ENCODE results near the gene ELFN2.

Gene ELFN2

DNA sequence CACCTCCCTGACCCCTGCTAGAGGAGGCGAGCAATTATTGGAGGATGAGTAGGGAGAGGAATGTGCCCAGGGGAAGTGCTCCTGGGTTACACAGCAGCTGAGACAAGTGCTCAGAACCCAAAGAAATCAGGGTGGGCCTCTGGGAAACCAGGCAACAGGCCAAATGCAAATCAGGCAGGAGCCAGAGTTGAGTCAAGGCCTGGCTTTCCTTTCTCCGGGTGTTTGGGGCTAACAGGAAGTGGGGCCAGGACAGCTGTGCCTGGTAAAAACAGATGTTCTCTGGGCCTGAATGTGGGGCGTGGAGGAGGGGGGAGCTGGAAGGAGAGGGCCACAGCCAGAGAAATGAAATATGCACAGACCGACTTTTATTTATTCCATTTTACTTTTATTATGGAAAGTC lies 36.9 kb upstream of the ELFN2 start:
- Histone ChIP-seq H3K4me1 (ENCODE audit: insufficient read depth, low read length) (no peaks in the 10 kb centered on the region), H3K9ac (ENCODE audit: low read depth, low read length) (no peak overlapping the region), H3K27me3 (ENCODE audit: insufficient read depth, low read length) (no peaks in the 10 kb centered on the region), H3K9me3 (ENCODE audit: insufficient read depth, low read depth, low read length) (no peaks in the 10 kb centered on the region), H3K4me3 (ENCODE audit: low read length) (no peak overlapping the region), H3K36me3 (ENCODE audit: insufficient read depth, low read depth, low read length) (no peaks in the 10 kb centered on the region), H3K27ac (ENCODE audit: low read length) (no peak overlapping the region)

DNA sequence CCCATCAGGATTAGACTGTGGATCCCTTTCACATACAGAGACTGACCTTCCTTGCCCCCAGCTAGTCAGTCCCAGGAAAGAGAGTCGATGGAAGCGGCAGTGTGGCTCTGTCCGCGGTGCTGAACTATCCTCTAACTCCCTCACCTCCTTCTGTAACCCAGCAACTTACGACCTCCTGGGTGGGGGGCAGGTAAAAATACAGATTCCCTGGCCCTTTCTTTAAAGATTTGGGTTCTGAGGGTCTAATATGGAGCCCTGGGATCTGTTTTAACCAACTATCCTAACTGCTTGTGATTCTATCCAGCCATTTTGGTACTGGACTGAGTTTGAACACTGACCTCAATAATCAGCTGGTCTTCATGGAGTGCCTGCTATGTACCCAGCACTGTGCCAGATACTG lies 35.7 kb upstream of the ELFN2 start:
- Histone ChIP-seq H3K27ac (ENCODE audit: low read length) (no peak overlapping the region), H3K4me1 (ENCODE audit: insufficient read depth, low read length) (no peaks in the 10 kb centered on the region), H3K4me3 (ENCODE audit: low read length) (no peak overlapping the region), H3K9me3 (ENCODE audit: insufficient read depth, low read depth, low read length) (no peaks in the 10 kb centered on the region), H3K27me3 (ENCODE audit: insufficient read depth, low read length) (peaks cover 5% of the 10 kb centered on the region; the same call in 1 of the 2 replicates), H3K9ac (ENCODE audit: low read depth, low read length) (no peak overlapping the region), H3K36me3 (ENCODE audit: insufficient read depth, low read depth, low read length) (no peaks in the 10 kb centered on the region)

GRCh38 chr22:37462436-37462835 lies 35.2 kb upstream of the ELFN2 start:
- peaks cover 5% of the 10 kb centered on the region; the same call in 1 of the 2 replicates for H3K27me3 ChIP-seq (ENCODE audit: insufficient read depth, low read length)
- no peaks in the 10 kb centered on the region for H3K4me1 ChIP-seq (ENCODE audit: insufficient read depth, low read length)
- H3K9ac ChIP-seq (ENCODE audit: low read depth, low read length) = no peak overlapping the region
- H3K27ac ChIP-seq (ENCODE audit: low read length) = no peak overlapping the region
- H3K4me3 ChIP-seq (ENCODE audit: low read length) = no peak overlapping the region
- H3K36me3 ChIP-seq (ENCODE audit: insufficient read depth, low read depth, low read length) = no peaks in the 10 kb centered on the region
- no peaks in the 10 kb centered on the region for H3K9me3 ChIP-seq (ENCODE audit: insufficient read depth, low read depth, low read length)

DNA sequence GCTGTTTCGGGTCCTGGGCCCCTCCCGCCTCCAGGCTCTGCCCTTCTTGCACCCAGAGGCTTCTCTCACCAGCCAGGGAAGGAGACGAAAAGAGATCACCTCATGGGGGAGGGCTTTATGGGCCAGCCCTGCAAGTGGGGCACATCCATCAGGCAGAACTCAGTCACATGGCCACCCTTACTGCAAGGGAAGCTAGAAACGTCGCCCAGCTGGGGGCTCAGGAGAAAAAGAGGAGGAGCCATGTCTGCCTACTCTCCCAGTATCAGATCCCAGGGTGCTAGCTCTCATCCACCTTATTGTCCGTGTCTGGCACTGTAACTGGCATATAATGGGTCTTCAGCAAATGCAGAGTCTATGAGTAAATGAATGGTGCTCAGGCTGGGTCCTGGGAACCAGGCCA lies 34.7 kb upstream of the ELFN2 start:
- no peak overlapping the region for H3K27ac ChIP-seq (ENCODE audit: low read length)
- no peaks in the 10 kb centered on the region for H3K4me1 ChIP-seq (ENCODE audit: insufficient read depth, low read length)
- peaks cover 5% of the 10 kb centered on the region; the same call in 1 of the 2 replicates for H3K27me3 ChIP-seq (ENCODE audit: insufficient read depth, low read length)
- H3K9me3 ChIP-seq (ENCODE audit: insufficient read depth, low read depth, low read length) = no peaks in the 10 kb centered on the region
- no peaks in the 10 kb centered on the region for H3K36me3 ChIP-seq (ENCODE audit: insufficient read depth, low read depth, low read length)
- H3K4me3 ChIP-seq (ENCODE audit: low read length) = no peak overlapping the region
- no peak overlapping the region for H3K9ac ChIP-seq (ENCODE audit: low read depth, low read length)

GRCh38 chr22:37460684-37461083 lies 33.4 kb upstream of the ELFN2 start:
- H3K9ac ChIP-seq (ENCODE audit: low read depth, low read length) = no peak overlapping the region
- no peak overlapping the region for H3K4me3 ChIP-seq (ENCODE audit: low read length)
- no peaks in the 10 kb centered on the region for H3K36me3 ChIP-seq (ENCODE audit: insufficient read depth, low read depth, low read length)
- H3K27me3 ChIP-seq (ENCODE audit: insufficient read depth, low read length) = peaks cover 5% of the 10 kb centered on the region; the same call in 1 of the 2 replicates
- no peaks in the 10 kb centered on the region for H3K9me3 ChIP-seq (ENCODE audit: insufficient read depth, low read depth, low read length)
- H3K27ac ChIP-seq (ENCODE audit: low read length) = no peak overlapping the region
- H3K4me1 ChIP-seq (ENCODE audit: insufficient read depth, low read length) = peaks cover 2% of the 10 kb centered on the region; the same call in 1 of the 2 replicates

- H3K27me3 ChIP-seq (ENCODE audit: insufficient read depth, low read length) = peaks cover 5% of the 10 kb centered on the region; the same call in 1 of the 2 replicates
- H3K4me1 ChIP-seq (ENCODE audit: insufficient read depth, low read length) = peaks cover 2% of the 10 kb centered on the region
- H3K9me3 ChIP-seq (ENCODE audit: insufficient read depth, low read depth, low read length) = no peaks in the 10 kb centered on the region
- H3K4me3 ChIP-seq (ENCODE audit: low read length) = no peak overlapping the region
- no peaks in the 10 kb centered on the region for H3K36me3 ChIP-seq (ENCODE audit: insufficient read depth, low read depth, low read length)
- no peak overlapping the region for H3K9ac ChIP-seq (ENCODE audit: low read depth, low read length)
- no peak overlapping the region for H3K27ac ChIP-seq (ENCODE audit: low read length)
These were observed 31.9 kb upstream of the ELFN2 start for GRCh38 chr22:37459206-37459605.

DNA sequence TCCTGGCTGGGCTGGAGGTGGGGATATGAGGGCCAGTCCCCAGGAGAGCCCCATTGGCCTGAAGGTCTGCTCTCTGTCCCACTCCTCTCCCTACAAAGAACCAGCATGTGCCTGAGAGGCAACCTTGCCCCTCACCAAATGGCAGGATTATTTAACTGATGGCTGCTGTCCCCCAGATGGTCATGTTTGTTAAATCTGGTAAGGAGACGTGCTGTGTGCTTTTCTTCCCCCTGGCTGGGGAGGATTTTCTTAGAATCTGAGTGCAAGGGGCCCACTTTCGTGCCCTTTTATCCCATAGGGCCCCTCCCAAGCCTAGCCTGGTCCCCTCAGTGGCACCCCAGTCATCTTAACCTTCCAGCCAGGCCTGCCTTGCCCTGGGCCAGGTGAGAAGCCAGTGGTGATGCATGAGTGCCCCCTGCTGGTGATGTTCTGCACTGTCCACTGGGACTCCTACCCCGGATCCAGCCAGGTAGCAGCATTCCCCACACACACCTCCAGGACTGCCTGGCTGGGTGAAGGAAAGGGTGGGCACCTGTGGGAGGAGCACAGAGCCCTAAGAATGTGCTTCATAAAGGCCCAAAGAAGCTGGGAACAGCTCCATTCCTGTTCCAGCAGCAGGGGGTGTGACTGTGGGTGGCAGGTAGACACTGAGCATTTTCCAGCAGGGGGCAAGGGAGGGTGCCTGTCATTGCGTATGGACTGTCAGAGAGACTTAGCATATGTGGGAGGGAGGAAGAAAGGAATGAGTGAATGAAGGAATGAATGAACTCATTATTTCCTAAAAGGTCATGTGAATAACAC lies 30.0 kb upstream of the ELFN2 start:
- no peak overlapping the region for H3K4me3 ChIP-seq (ENCODE audit: low read length)
- H3K27me3 ChIP-seq (ENCODE audit: insufficient read depth, low read length) = peaks cover 5% of the 10 kb centered on the region; the same call in 1 of the 2 replicates
- H3K27ac ChIP-seq (ENCODE audit: low read length) = no peak overlapping the region
- no peaks in the 10 kb centered on the region for H3K9me3 ChIP-seq (ENCODE audit: insufficient read depth, low read depth, low read length)
- peaks cover 2% of the 10 kb centered on the region for H3K4me1 ChIP-seq (ENCODE audit: insufficient read depth, low read length)
- H3K9ac ChIP-seq (ENCODE audit: low read depth, low read length) = no peak overlapping the region
- H3K36me3 ChIP-seq (ENCODE audit: insufficient read depth, low read depth, low read length) = no peaks in the 10 kb centered on the region

GRCh38 chr22:37456346-37456745 lies 29.1 kb upstream of the ELFN2 start:
- Histone ChIP-seq H3K9me3 (ENCODE audit: insufficient read depth, low read depth, low read length) (no peaks in the 10 kb centered on the region), H3K9ac (ENCODE audit: low read depth, low read length) (no peak overlapping the region), H3K4me1 (ENCODE audit: insufficient read depth, low read length) (peaks cover 2% of the 10 kb centered on the region), H3K4me3 (ENCODE audit: low read length) (no peak overlapping the region), H3K27ac (ENCODE audit: low read length) (no peak overlapping the region), H3K27me3 (ENCODE audit: insufficient read depth, low read length) (peaks cover 5% of the 10 kb centered on the region; the same call in 1 of the 2 replicates), H3K36me3 (ENCODE audit: insufficient read depth, low read depth, low read length) (no peaks in the 10 kb centered on the region)

DNA sequence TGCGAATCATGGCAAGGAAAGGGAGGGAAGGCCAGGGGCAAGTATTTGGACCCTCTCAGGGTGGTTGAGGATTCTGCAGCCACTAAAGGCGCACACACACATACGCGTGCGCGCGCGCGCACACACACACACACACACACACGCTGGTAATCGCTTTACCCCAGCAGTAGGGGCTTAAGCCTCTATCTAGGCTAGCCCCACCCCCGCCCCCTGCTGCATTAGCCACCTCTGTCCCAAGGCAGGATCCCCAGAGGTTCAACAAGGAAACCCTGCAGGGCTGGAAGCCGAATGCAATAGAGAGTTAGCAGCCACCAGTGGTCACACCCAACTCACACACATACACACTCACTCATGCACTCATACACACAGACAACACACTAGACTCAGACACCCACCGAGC lies 28.6 kb upstream of the ELFN2 start:
- Histone ChIP-seq H3K27me3 (ENCODE audit: insufficient read depth, low read length) (peaks cover 5% of the 10 kb centered on the region; the same call in 1 of the 2 replicates), H3K9me3 (ENCODE audit: insufficient read depth, low read depth, low read length) (no peaks in the 10 kb centered on the region), H3K4me1 (ENCODE audit: insufficient read depth, low read length) (peaks cover 2% of the 10 kb centered on the region), H3K9ac (ENCODE audit: low read depth, low read length) (no peak overlapping the region), H3K36me3 (ENCODE audit: insufficient read depth, low read depth, low read length) (no peaks in the 10 kb centered on the region), H3K27ac (ENCODE audit: low read length) (no peak overlapping the region), H3K4me3 (ENCODE audit: low read length) (no peak overlapping the region)

GRCh38 chr22:37454857-37455686 lies 27.8 kb upstream of the ELFN2 start:
- H3K9ac ChIP-seq (ENCODE audit: low read depth, low read length) = no peak overlapping the region
- H3K4me3 ChIP-seq (ENCODE audit: low read length) = no peak overlapping the region
- no peaks in the 10 kb centered on the region for H3K36me3 ChIP-seq (ENCODE audit: insufficient read depth, low read depth, low read length)
- peaks cover 2% of the 10 kb centered on the region for H3K4me1 ChIP-seq (ENCODE audit: insufficient read depth, low read length)
- H3K9me3 ChIP-seq (ENCODE audit: insufficient read depth, low read depth, low read length) = no peaks in the 10 kb centered on the region
- H3K27me3 ChIP-seq (ENCODE audit: insufficient read depth, low read length) = peaks cover 5% of the 10 kb centered on the region; the same call in 1 of the 2 replicates
- no peak overlapping the region for H3K27ac ChIP-seq (ENCODE audit: low read length)

GRCh38 chr22:37453696-37454095 lies 26.4 kb upstream of the ELFN2 start:
- H3K27me3 ChIP-seq (ENCODE audit: insufficient read depth, low read length) = peaks cover 5% of the 10 kb centered on the region; the same call in 1 of the 2 replicates
- H3K4me1 ChIP-seq (ENCODE audit: insufficient read depth, low read length) = peaks cover 2% of the 10 kb centered on the region
- no peaks in the 10 kb centered on the region for H3K9me3 ChIP-seq (ENCODE audit: insufficient read depth, low read depth, low read length)
- no peak overlapping the region for H3K27ac ChIP-seq (ENCODE audit: low read length)
- H3K36me3 ChIP-seq (ENCODE audit: insufficient read depth, low read depth, low read length) = no peaks in the 10 kb centered on the region
- H3K9ac ChIP-seq (ENCODE audit: low read depth, low read length) = no peak overlapping the region
- H3K4me3 ChIP-seq (ENCODE audit: low read length) = no peak overlapping the region

All from iPS-20b (cell line).